NCI-H526 (cell line): ENCODE results near the gene EPS15.
A peak's percentile ranks its signal among the peaks of the same experiment; 100 is the strongest.
"Not testable (repeated sequence)": the region's sequence is repeated elsewhere in the genome, so short reads cannot be mapped to it uniquely, and the experiment has no call there.

ENCODE experiments used
- DNase-seq, 2 experiments: peaks; one replicate each; lab custom pipeline; 2025; lab: John Stamatoyannopoulos, UW

The EPS15 gene

DNA sequence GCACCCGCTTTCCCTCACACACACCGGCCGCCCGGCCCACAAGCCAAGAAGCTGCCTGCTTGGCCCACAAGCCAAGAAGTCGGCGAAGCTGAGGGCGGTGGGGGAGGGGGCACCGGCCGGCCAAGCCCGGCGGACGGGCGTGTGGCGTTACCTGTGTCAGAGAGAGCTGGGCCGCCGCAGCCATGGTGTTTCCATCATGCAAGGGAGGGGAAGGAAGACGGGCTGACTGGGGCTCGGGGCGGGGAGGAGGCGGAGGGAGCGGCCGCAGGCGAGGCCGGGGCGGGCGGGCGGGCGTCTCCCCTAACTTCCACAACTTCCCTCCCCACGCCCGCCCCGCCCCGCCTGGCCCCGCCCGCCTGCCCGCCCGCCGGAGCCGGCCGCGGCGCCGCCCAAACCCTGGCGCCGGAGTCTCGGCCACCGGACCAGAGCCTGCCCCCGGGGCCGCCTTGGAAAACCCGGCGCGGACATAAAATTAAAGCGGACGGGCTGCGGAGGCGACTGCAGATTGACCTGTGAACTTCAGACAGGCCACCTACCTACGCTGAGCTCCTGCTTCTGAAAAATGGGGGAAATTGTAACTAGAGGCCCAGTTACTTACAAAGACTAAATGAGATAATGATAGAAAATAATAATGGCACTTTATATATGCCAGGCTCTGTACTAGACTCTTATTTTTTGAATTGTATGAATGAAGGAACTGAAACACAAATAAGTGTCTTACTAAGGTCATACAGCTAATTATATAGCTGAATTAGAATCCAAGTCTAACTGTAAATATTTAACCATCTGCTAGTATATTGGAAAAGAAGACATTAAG lies at the start of gene EPS15:
Gene EPS15 (minus strand): TSS at position 219 of the 817 bp plus-strand sequence. CDS start 35 bp downstream, at position 184.
- peak; percentile 32 to 87 for DNase-seq

DNA sequence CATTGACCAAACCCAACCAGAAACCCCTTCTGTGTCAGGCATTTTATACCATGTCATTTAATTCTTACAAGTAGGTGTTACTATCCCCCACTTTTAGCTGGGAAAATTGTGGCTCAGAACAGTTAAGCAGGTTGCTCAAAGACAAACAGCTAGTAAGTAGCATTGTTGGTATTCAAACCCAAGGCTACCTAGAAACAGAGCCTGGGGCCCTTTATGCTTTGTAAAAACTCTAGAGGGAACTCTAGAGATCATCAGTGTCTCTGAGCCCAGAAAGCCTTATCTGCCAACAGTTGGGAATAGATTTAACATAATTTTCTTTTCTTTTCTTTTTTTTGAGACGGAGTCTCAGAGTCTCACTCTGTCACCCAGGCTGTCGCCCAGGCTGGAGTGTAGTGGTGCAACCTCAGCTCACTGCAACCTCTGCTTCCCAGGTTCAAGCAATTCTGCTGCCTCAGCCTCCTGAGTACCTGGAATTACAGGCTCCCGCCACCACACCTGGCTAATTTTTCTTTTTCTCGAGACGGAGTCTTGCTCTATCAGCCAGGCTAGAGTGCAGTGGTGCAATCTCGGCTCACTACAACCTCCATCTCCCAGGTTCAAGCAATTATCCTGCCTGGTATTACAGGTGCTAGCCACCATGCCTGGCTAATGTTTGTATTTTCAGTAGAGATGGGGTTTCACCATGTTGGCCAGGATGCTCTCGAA lies 49.3 kb upstream of the EPS15 start:
- DNase-seq: no peak

DNA sequence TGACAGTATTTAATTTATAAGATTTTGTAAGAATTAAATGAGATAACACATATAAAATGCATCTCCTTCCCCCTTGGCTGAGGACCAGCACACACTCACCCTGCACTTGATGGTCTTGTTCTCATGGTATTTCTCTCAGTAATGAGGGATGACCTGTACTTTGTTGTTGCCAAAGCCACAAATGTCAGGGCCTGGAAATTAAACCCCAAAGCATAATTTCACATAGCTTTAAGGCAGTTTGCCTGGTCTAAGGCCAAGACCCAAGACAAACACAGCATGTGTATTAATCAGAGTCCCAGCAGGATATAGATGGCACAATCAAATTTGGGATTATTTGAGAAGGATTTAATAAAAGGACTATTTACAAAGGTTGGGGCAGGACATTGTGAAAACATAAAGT lies 48.6 kb upstream of the EPS15 start:
- no peak for DNase-seq

DNA sequence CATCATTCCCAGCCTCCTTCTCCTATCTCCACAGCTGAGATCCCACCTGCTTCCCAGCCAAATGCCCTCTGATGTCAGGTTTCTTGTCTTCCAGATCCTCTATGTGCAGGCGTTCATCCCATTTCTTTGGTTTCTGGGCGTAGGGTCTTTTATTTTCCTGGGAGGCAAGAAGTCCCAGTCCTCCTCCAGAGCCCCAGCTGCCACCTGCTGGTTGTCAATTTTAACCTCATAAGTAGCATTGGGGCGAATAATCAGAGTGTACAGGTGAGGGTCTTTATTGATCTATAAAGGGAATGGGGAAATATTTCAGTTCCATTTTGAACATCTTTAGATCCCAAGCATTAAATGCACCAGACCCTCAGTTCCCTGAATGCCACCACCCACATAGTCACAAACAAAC lies 47.2 kb upstream of the EPS15 start:
- DNase-seq: no peak

DNA sequence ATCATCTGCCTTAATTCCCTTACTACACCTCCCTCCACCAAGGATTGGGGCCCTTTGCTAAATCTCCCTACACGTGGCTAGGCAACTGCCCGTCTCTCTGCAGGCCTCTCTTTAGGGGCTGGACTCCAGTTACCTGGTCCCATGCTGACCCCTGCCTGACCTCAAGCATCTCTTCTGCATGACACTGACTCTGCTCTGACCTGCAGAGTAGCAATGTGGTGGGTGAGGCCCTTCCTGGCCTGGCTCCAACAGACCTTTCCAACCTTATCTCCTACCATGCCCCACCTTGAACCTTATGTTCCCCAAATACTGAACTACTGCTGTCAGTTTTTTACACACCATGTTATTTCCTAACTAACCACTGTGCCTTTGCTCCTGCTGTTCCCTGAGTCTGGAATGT lies 45.9 kb upstream of the EPS15 start:
- DNase-seq: no peak

DNA sequence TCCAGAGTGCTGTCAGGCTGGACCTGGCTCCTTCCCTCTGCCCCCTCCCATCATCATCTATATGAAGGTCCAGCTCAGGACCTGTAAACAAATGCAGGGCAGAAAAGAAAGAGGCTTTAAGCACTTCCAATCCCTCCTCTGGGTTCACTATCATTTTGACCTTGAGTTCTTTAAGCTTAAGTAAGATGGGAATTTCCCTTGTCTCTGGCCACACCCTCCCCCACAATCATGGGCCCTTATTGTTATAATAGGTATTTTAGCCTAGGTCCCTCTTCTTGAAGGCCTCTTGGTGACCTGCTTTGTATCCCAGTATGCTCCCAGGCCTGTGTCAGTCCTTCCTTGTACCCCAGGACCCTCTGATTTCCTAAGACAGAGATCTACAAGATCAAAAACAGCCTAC lies 45.1 kb upstream of the EPS15 start:
- DNase-seq: no peak

DNA sequence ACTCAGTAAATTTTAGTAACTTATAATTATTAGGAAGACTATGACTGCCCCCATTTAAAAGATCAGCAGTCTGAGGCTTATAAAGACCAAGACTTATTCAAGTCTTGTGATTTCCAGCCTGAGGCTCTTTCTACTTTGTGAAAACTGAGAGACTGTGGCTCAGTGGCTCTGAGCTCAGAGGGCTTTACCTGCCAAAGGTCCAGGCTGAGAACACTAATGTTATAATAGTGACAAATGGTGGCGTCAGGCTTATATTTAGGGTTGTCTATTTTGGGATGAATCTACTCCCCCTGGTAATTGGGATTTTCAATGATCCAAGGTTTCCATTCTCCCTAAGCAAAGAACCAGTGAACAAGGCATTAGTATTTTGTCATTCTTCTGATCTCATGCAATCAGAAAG lies 42.6 kb upstream of the EPS15 start:
- DNase-seq: no peak

DNA sequence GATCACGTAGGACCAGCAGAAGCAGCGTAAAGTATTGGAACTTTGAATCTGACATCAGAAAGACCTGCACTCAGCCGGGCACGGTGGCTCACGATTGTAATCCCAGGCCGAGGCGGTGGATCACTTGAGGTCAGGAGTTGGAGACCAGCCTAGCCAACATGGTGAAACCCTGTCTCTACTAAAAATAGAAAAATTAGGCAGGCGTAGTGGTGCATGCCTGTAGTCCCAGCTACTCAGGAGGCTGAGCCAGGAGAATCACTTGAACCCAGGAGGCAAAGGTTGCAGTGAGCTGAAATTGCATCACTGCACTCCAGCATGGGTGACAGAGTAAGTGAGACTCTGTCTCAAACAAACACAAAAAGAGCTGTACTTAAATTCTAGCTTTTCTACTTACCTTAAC lies 41.8 kb upstream of the EPS15 start:
- not testable (repeated sequence) for DNase-seq

DNA sequence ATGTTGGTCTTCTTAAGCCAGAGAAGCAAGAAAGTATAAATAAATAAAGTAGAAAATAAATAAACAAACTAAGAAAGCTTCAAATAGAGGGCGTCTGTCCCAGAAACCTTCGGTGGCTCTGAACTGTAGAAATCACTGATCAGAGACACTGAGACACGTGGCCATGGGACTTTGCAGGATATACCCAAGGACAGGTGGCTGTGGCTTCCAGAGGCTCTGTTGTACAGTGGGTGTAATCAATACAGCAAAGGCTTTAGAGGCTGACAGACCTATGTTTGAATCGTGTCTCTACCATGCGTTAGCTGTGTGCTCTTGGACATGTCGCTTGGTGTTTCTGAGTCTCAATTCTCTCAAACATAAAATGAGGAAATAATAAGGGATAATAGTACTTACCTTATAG lies 41.0 kb upstream of the EPS15 start:
- DNase-seq: no peak

DNA sequence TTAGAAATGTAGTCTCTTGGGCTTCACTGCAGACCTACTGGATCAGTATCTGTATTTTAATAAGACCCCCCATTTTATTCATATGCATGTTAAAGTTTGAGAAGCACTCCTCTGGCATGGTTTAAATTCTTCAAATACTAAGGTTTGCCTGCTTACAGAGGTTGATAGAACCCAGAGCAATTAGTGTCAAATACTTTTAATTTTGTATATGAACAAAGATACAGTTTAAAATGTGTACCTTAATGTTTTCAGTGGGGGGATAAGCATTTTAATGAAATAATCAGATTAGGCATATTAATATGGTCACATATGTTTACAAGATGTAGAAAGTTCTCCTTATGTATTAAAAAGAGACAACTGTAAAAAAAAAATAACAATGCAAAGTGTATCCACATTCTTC lies 40.4 kb upstream of the EPS15 start:
- no peak for DNase-seq

DNA sequence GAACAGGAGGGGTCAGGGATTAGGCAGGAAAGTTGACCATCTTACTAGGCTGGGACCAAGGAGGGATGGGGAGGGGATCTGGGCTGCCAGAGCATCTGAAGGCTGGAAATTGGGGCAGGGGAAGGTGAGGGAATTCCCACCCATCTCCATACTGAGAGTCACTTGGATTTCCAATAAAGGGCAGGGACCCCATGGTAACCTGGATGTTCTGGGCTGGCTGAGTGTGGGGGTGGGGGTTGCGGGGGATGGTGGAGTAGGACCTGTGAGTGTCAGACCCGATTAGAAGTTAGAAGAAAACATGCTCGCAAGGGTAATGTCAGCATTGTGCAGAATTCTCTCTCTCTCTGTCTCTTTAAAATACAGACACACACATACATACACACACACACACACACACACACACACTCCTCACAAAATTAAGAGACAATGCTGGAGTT lies 40.0 kb upstream of the EPS15 start:
- DNase-seq: no peak

DNA sequence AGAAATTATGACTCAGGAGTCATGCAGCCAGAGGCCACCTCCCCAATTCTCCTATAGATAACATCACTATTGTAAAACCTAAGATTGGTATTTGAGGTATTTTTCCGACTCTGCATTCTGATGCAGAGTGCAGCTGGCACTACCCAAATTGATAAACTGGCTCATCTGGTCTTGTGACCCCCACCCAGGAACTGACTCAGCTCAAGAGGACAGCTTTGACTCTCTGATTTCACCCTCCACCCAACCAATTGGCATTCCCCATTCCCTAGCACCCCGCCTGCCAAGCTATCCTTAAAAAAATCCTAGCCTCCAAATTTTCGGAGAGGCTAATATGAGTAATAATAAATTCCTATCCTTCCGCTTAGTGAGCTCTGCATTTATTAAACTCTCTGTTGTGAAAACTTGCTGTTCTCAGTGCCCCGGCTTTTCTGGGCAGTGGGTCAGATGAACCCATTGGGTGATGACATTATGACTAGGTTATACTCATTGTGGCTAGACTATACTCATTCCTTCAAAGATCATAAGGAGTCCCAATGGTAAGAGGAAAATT lies 39.4 kb upstream of the EPS15 start:
- DNase-seq: no peak

DNA sequence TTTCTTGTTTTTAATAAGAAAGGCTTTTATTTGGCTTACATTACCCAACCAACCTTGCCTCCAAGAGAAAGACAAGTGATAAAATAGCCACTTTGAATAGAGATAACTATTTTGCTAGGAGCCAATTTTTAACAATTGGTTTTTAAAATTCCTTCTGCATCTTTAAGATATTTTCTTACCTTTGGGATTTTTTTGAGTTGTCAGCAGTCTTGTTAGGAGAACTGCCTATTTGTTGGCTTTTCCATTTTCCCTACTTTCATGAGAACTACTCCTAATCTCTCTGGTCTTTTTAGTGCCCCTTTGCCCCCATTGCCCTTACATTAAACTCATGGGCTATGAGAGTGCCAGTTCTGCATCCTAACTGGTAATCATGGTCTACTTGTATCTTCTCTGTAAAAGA lies 38.1 kb upstream of the EPS15 start:
- no peak for DNase-seq

DNA sequence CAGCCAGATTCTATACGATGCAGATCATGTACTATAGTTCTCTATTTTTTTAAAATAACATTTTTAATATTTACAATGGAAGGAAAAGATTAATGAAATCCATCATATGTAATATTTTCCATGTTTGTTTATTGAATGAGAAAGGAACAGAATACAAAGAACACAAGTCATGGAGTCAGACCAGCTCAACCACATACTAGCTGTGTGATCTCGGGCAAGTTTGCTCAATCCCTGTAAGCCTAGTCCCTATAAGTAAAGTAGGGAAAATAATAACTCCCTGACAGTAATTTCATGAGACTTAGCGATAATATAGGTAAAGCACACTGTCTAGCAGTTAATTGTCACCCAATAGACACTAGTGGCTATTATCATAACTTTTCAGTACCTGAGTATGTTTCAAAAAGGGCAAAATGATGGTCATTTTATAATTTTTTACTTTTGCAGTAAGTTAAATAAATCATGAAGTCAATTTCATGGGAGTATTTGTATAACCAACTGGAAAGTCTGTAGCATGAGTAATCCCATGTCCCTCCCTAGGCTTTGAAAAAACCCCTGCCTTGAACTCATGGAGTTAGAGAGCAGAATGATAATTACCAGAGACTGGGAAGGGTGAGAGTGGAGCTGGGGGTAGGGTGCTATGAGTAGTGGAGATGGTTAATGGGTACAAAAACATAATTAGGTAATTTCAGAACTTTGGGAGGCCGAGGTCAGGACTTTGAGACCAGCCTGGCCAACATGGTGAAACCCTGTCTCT lies 37.0 kb upstream of the EPS15 start:
- no peak for DNase-seq

DNA sequence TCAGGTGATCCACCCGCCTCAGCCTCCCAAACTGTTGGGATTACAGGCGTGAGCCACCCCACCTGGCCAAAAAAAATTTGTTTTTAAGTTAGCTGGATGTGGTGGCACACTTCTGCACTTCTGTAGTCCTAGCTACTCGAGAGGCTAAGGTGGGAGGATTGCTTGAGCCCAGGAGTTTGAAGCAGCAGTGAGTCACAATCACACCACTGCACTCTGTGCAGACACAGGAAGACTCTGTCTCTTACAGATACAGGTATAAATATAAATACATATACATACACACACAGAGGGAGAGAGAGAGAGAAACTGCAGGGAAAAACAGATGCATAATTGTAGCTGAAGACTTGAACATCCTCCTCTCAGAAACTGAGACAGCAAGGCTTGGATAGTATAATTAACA lies 34.8 kb upstream of the EPS15 start:
- DNase-seq: no peak

DNA sequence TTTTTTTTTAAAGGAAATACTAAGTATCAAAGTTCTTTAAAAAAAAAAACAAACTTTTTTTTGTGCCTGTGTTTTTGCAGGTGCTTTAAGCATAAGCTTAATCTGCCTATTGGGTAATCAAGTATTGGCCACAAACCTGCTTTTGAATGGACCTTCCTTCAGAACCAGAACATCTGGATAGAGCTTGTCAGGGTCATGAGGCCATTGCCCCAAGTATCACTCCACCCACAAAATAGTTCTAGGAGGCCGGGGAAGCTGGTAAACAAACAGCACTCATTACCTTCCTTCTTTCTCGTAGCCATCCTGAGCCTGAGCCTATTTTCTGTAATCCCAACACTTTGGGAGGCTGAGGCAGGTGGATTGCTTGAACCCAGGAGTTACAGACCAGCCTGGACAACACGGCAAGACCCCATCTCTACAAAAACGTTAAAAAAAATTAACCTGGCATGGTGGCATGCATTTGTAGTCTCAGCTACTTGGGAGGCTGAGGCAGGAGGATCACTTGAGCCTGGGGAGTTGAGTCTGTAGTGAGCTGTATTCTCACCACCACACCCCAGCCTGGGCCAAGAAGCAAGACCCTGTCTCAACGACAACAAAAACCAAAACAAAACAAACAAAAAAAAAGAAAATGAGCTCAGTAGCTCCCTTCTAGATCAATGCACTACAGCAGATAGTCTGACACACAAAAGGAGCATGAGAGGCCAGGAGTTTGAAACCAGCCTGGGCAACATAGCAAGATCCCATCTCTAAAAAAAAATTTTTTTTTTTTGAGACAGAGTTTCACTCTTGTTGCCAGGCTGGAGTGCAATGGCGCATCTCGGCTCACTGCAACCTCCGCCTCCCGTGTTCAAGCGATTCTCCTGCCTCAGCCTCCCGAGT lies 34.1 kb upstream of the EPS15 start:
- DNase-seq: no peak

DNA sequence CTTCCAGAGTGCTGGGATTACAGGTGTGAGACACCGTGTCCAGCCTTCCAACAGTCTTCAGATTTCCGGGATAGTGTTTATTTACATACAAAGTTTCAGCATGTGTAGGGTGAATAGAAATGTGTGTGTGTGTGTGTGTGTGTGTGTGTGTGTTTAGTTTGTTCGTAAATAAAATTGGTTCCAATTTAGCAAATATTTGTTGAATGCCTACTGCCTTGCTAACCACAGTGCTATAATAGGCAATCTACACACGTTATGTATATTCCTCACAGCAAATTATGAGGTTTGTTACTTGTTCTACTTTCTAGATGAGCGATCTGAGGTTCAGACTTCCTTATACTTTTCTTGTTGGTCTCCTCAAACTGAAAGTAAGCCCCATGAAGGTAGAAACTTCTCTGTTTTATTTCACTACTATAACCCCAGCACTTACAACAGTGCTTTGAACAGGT lies 32.8 kb upstream of the EPS15 start:
- no peak for DNase-seq

DNA sequence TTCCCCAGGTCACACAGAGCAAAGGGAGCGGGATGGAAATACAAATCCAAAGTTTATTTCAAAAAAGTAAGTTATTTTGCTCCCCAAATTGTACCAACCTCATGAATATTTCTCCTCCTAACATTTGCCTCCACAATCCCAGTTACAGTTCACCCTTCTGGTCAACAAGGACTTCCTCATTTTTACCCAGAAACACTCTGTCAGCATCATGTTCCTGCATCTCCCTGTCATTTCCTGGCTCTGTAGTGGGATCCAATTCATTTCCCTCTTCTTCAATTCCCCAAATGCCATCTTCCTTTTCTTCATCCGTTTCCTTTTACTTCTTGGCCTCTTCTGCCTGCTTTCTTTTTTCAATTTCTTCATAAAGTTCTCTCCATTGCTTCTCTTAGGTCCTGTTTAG lies 32.0 kb upstream of the EPS15 start:
- DNase-seq: no peak

DNA sequence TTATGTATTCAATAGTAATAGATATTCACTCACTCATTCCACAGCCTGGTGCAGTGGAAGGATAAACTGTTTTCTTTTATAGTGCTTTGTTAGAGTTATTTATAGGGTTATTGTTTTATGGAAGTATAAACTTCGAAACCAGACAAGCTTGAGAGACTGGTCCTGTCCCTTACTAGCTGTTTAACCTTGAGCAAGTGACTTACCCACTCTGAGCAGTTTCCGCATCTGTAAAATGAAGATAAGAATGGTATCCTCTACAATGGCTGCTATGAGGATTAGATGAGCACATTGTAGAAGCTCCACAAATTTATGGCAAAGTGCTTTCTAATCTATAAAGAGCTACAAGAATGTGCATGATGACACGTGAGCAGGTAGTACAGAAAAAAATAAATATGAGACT lies 30.8 kb upstream of the EPS15 start:
- no peak for DNase-seq

DNA sequence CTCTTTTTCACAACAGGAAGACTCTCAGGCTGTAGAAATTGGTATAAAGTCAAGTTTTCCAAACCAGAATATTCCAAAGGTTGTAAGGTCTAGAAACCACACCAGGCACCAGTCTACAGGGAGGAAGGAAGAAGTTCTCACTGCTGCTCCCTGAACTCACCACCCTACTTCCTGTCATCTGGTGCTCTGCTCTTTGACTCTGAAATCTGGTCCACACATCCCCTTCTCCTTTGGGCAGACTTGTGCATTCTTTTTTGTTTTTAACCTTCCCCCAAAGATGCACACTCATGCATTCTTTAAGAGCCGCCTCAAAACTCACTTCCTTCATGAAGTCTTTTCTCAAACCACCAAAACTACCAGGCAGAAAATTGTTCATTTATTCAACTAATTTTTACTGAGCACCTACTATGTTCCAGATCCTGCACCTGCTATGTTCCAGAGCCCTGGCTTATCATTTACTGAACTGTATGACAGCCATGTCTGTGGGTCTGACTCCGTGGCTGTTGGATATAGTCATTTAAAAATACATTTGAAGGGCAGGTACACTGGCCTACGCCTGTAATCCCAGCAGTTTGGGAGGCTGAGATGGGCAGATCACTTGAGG lies 30.1 kb upstream of the EPS15 start:
- no peak for DNase-seq

DNA sequence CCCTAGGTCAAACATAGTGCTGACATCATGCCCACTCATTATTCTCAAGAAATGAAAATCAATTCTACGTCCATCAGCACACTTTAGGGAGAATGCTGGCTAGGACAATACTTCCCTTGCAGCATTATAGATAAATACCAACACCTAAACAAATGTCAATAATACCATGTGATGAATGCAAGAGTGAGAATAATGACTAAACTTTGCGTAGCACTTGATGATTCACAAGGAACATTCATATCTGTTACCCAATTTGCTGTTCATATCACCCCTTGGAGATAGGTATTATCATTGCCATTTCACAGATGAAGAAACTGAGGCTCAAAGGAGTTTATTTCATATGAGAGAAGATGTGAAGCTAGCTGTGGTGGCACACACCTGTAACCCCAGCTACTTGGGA lies 24.8 kb upstream of the EPS15 start:
- DNase-seq: no peak
